Bone marrow (tissue), 2 donors: Measurements from ENCODE around the gene KRTAP1-5.
"Not testable (repeated sequence)": the region's sequence is repeated elsewhere in the genome, so short reads cannot be mapped to it uniquely, and the experiment has no call there.

Experiments used
- DNase-seq, 2 donors: peaks; one replicate each; lab custom pipeline; 2025; lab: John Stamatoyannopoulos, UW

The KRTAP1-5 gene

GRCh38 chr17:41048441-41048840 is 21.4 kb upstream of the KRTAP1-5 start:
- DNase-seq: no peak

GRCh38 chr17:41046735-41047465 is 19.9 kb upstream of the KRTAP1-5 start, which contains the start of gene KRTAP2-1:
Gene KRTAP2-1 (minus strand): TSS chr17:41047316. CDS start chr17:41047267, 49 bp downstream.
- not testable (repeated sequence) for DNase-seq

DNA sequence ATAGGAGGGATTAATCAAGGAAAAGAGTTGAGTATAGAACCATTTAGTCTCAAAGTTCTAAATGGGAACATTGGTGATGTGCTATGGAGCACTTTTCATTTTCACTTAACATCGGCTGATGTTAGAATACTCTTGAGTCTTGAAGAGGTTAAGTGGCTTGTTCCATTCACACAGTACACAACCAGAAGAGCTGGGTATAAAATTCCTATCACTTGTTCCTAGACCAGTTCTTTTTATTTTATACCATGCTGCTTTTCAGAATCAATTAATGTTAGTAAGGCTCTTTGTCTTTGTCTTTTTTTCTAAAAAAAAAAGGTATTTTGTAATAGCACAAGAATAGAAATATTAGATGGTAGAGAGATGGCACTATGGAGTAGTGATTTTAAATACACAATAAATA is 15.9 kb upstream of the KRTAP1-5 start:
- no peak for DNase-seq

GRCh38 chr17:41040783-41041571 is 14.0 kb upstream of the KRTAP1-5 start, which contains the start of gene KRTAP1-1:
Gene KRTAP1-1 (minus strand): TSS chr17:41041450. CDS start chr17:41041397, 53 bp downstream.
- DNase-seq: not testable (repeated sequence)

DNA sequence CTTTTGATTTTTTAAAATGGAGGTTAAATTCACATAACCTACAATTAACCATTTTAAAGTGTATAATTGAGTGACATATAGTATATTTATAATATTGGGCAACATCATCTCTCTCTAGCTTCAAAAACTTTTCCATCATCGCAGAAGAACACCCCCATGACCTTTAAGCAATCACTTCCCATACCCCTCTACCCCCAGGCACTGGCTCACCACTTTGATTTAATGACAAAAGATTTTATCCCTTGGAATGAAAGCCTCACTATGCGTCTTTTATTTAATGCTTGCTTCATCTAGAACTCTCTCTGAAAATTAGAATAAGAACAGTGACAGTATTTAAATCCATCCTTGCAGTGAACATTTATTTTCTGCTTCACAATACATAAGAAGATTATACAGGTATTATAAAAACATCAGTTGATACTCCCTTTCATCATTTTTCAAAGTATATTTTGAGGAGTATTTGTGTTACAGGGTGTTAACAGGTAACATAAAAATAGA is 10.9 kb upstream of the KRTAP1-5 start:
- no peak for DNase-seq

DNA sequence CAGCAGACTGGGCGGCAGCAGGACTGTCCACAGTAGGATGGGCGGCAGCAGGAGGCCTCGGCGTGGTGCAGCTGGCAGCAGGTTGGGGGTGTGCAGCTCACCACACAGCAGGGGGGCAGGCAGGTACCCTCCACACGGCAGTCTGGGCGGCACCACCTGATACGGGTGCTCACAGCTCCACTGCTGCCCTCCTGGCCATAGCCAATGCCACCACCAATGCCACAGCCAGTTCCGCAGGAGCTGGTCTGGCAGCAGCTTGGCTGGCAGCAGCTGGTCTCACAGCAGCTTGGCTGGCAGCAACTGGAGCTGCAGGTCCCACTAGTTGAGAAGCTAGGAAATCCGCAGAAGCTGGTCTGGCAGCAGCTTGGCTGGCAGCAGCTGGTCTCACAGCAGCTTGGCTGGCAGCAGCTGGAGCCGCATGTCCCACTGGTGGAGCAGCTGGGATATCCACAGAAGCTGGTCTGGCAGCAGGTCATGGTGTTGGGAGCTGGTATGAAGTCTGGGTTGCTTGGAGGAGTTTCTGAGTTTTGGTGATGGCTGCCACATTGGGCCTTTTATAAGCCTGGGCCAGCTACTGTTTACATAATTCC is 7.4 kb upstream of the KRTAP1-5 start, which contains the start of gene KRTAP1-3:
KRTAP1-3 (minus strand) TSS at position 529 of the 590 bp plus-strand sequence; CDS start at position 476, 53 bp downstream.
- DNase-seq: not testable (repeated sequence)

DNA sequence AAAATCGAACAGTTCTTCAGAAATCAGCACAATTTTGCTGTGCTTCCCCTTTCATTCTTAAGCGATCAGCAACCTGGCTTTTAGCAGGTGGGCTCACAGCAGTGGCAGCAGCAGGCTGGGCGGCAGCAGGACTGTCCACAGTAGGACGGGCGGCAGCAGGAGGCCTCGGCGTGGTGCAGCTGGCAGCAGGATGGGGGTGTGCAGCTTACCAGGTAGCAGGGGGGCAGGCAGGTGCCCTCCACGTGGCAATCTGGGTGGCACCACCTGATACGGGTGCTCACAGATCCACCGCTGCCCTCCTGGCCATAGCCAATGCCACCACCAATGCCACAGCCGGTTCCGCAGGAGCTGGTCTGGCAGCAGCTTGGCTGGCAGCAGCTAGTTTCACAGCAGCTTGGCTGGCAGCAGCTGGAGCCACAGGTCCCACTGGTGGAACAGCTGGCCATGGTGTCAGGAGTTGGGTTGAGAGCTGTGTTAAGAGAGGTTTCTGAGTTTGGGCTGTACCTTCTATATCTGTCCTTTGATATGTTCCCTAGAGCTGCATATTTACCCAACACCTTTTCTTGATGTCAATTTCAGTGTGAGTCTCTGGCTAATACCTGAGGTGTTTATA is 2.7 kb upstream of the KRTAP1-5 start, which contains the start of gene KRTAP1-4:
KRTAP1-4 (minus strand) TSS at position 563 of the 613 bp plus-strand sequence; CDS start at position 446, 117 bp downstream.
- DNase-seq: no peak

GRCh38 chr17:41024697-41025096 is 2.3 kb downstream of the KRTAP1-5 start:
- DNase-seq: no peak

- DNase-seq: no peak
These were observed 6.7 kb downstream of the KRTAP1-5 start for GRCh38 chr17:41020336-41020735.

DNA sequence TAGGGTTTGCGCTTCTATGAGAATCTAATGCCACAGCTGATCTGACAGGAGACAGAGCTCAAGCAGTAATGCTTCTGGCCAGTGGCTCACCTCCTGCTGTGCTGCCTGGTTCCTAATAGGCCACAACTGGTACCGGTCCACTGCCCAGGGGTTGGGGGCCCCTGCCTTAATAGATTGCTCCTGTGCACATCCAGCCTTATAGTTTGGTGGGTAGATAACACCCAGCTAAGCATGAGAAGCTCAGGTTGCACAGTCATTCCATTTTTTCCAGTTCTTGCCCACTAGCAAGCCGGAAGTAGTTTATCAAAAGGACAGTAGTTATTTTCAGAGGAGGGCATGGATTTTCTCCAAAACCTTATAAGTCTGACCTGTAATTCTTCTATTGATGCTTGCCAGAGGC is 7.6 kb downstream of the KRTAP1-5 start:
- no peak for DNase-seq

- DNase-seq: no peak
These were observed 8.5 kb downstream of the KRTAP1-5 start for GRCh38 chr17:41018541-41018940.

GRCh38 chr17:41016578-41017215 is 10.3 kb downstream of the KRTAP1-5 start:
- DNase-seq: no peak

GRCh38 chr17:41015454-41015853 is 11.6 kb downstream of the KRTAP1-5 start:
- no peak for DNase-seq

DNA sequence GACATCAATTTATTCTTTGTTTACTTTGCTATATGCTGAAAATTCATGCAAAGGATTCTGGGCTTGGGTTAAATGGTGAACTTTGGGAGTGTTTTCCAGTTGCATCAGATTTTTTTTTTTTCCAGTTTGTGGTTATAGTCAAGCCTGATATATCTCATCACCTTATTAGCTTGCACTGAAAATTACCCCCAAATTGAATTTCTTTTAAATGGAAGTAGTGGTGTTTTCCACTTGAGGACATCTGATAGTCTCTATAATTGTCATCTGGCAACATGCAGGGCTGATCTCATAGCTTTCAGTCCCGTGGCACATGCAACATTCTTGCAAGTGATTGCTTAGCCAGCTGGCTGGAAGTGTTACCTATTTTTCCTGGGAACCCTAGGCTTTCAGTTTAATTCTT is 13.4 kb downstream of the KRTAP1-5 start:
- no peak for DNase-seq

DNA sequence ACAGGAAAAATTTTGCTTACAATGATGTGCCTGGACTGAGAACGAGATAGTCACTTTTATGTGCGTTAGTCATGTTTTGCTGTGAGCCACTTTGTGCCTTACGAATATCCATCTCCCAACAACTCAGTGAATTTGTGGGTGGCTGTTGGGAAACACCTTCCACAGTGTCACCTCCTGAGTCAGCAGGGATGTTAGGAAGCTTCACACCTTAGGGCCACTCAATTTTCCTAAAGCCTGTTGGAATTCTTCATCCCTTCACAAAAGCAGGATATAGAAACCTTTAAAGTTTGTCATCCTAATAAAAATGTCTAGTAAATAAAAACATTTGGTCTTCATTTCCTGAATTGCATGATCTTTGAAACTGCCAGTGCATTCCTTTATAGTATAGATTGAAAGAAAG is 13.8 kb downstream of the KRTAP1-5 start:
- DNase-seq: no peak

DNA sequence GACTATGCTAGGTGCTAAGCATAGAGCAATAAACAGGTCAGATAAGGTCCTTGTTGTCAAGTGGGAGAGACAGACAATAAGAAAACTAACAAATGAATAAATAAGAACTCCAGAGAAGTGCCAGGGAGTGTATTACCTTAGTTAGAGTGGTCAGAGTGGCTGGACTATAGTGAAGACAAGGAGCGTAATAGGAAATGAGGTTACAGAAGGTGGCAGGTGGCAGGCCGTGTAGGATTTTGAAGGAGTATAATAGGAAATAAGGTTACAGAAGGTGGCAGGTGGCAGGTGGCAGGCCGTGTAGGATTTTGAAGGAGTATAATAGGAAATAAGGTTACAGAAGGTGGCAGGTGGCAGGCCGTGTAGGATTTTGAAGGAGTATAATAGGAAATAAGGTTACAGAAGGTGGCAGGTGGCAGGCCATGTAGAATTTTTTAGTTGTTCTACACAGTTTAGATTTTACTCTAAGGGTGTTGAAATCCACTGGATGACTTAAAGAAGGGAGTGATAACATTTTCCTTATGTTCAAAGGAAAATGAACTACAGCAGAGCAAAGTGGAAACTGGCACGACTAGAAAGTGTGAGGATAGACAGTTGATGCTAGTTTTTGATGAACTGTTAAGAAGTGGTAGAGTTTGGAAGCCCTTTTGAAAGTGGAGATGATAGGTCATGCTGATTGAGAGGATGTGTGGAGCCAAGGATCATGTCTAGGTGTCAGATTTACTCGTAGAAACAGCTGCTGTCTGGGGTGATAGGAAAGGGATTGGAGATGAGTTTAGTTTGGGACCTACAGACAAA is 14.5 kb downstream of the KRTAP1-5 start:
- DNase-seq: no peak

DNA sequence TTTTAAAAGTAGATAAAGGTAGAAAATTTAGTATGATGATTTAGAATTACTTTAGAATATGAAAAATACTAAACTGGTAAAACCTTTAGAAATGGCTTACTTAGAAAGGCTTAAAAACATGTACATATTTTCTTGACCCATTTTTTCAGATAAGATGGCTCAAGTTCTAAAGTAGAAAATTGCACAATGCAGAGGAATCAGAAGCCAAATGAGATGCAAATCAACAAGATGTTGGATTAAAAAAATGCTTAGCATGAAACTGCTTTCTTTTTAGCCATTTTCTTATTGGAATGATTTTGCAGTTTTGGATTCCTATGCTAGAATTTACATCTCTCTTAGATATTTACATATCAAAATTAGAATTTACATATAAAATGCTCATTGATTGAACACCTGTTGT is 16.6 kb downstream of the KRTAP1-5 start:
- no peak for DNase-seq

DNA sequence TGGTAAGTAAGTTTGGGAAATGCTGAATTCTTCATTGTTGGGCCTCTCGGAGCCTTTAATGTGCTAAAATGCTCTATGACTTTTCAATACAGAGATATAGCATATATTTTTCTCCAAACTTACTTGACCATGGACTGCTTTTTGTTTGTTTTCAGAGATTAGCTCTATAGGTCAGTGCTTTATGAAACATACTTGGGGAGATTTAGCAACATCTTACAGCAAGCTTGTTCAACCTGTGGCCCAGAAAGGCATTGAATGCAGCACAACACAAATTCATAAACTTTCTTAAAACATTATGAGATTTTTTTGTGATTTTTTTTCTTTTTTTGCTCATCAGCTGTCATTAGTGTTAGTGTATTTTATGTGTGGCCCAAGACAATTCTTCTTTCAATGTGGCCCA is 17.1 kb downstream of the KRTAP1-5 start:
- DNase-seq: no peak

GRCh38 chr17:41009301-41009760 is 17.7 kb downstream of the KRTAP1-5 start:
- DNase-seq: no peak

- no peak for DNase-seq
These were observed 18.2 kb downstream of the KRTAP1-5 start, which contains the start of gene KRTAP3-1 for GRCh38 chr17:41008811-41009210. Gene KRTAP3-1 (minus strand): TSS chr17:41009128. CDS start chr17:41009074, 54 bp downstream.
